ENCODE results near the gene TMEM209. TPM values are rescaled to one million over a fixed set of nuclear protein-coding genes. Genes with fewer than 3 reads are reported as not detected.
"Not testable (repeated sequence)": the region's sequence is repeated elsewhere in the genome, so short reads cannot be mapped to it uniquely, and the experiment has no call there.

Gene TMEM209
- total RNA-seq, 2 experiments from 2014 or later: 41.6 to 46.6 TPM

- POLR2A ChIA-PET: interaction anchor here (0.7 kb wide), 1 partner anchor 23 kb away, joined by 4 read pairs; no protein-coding TSS in a partner anchor
- Mint-ChIP-seq H3K36me3 (ENCODE audit: low read depth) (peaks cover 32% of the 10 kb centered on the region), H3K4me3 (no peak overlapping the region), H3K27me3 (no peaks in the 10 kb centered on the region), H3K4me1 (peaks cover 21% of the 10 kb centered on the region), H3K27ac (no peak overlapping the region), H3K9me3 (no peaks in the 10 kb centered on the region)
- no peak for DNase-seq
- CTCF ChIA-PET: interaction anchor here (1.6 kb wide), 1 partner anchor 63 kb away, joined by 4 read pairs; no protein-coding TSS in a partner anchor
Measured at GRCh38 chr7:130135208-130136205, 69.7 kb downstream of the TMEM209 start.

DNA sequence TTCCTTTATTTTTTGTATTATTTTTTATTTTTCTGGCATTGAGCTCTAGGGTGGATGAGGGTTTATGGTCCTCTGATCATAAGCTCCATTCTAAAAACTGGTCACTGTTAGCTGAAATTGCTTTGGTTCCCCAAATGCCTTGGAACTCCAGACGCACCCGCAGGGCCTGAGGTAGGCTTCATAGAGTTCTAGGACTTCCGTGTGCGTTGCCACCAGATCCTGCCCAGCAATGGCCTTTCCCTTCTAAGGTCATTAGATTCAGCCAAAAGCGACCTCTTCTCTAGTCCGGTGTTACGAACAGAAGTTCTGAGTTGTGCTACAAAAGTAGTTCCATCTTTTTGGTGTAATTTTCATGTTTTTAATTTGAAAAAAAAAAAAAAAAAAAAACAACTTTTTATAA is 70.5 kb downstream of the TMEM209 start:
- DNase-seq: no peak
- Mint-ChIP-seq H3K4me1 (peaks cover 18% of the 10 kb centered on the region), H3K27ac (no peak overlapping the region), H3K27me3 (no peaks in the 10 kb centered on the region), H3K36me3 (ENCODE audit: low read depth) (peaks cover 36% of the 10 kb centered on the region), H3K9me3 (no peaks in the 10 kb centered on the region), H3K4me3 (no peak overlapping the region)
- POLR2A ChIA-PET: interaction anchor here (0.7 kb wide), 1 partner anchor 23 kb away, joined by 4 read pairs; no protein-coding TSS in a partner anchor
- CTCF ChIA-PET: interaction anchor here (0.7 to 1.6 kb wide), 3 partner anchors 9 to 62 kb away, joined by 3 to 4 read pairs (median 4); no protein-coding TSS in a partner anchor

DNA sequence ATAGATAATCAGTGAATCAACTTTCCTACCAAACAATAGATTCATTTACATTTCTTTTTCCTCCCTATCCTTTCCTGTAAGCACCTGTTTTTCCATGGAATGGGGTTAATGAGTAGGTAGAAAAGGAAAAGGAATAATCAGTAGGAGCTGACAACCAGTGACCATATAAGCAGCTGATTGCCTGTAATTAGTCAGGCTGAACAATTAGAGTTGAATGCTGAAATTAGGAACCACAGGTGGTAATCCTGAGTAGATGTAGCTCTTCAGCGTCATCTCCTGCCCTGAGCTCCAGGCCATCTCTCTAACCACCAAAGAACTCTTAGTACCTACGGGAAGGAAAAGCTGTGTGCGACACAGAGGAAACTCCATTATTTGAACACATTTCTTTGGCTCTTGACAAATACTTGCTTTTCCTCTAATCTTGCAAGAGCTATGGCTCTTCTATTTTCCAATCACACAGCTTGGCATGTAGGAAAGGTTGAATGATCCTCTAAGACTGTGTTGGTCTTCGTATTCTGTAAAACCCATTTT is 71.0 kb downstream of the TMEM209 start:
- Mint-ChIP-seq H3K9me3 (no peaks in the 10 kb centered on the region), H3K4me3 (no peak overlapping the region), H3K27me3 (no peaks in the 10 kb centered on the region), H3K36me3 (ENCODE audit: low read depth) (peaks cover 37% of the 10 kb centered on the region), H3K27ac (no peak overlapping the region), H3K4me1 (peaks cover 18% of the 10 kb centered on the region)
- ChIA-PET POLR2A (interaction anchor here (0.7 kb wide), 1 partner anchor 22 kb away, joined by 4 read pairs; no protein-coding TSS in a partner anchor), CTCF (interaction anchor here (0.6 to 1.6 kb wide), 5 partner anchors 10 to 62 kb away, joined by 3 to 4 read pairs (median 4); no protein-coding TSS in a partner anchor)
- no peak for DNase-seq

- Mint-ChIP-seq H3K27ac (no peak overlapping the region), H3K36me3 (ENCODE audit: low read depth) (peaks cover 40% of the 10 kb centered on the region), H3K4me1 (peaks cover 18% of the 10 kb centered on the region), H3K9me3 (no peaks in the 10 kb centered on the region), H3K27me3 (no peaks in the 10 kb centered on the region), H3K4me3 (no peak overlapping the region)
- no peak for DNase-seq
- ChIA-PET CTCF (interaction anchor here (0.7 to 1.2 kb wide), 3 partner anchors 11 to 24 kb away, joined by 3 to 4 read pairs (median 3); no protein-coding TSS in a partner anchor), POLR2A (no interaction called here)
Measured at GRCh38 chr7:130133029-130133782, 72.0 kb downstream of the TMEM209 start.

DNA sequence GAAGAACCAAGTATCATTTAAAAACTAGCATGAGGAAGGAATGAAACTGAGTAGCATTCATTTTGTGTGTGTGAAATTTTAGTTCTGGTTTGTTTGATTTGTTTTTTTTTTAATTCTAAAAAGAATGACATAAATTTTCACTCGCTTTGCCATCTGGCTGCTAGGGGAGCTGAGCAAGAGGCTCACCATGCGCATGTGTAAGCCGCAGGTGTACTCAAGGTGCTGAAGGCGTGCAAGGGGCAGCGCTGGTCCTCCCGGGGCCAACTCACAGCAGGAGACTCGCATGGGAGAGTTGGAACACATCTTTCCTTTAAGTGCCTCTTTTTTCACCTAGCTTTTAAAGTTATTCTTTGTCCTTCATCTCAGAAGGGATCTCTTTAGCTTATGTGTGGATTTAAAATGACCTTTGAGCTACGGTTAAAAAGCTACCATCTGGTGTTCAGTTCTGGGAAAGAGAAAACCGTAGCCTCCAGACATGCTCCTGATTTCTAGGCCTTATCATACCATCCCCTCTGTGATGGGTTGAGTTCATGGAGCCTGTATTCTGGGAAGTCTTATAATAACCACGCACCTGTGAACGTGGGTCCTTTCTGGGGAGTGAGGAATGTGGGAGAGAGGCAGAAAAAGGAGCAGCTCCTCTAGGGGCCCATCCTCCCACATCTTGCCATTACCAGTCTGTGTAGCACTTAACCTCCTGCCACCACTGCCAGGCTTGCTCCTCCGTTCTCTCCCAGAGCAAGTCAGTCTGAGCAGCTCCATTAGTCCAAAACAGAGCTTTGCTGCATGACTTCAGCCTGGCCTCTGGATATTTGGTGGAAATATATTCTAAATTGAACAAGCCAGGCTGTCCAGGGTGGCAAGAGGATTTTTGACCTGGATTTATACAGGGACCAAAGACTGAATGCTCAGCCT is 73.0 kb downstream of the TMEM209 start:
- no peaks in the 10 kb centered on the region for H3K9me3 Mint-ChIP-seq
- ChIA-PET CTCF (interaction anchor here (0.6 to 1.1 kb wide), 4 partner anchors 18 to 62 kb away, joined by 3 to 5 read pairs (median 3); no protein-coding TSS in a partner anchor), POLR2A (no interaction called here)
- DNase-seq: no peak
- H3K4me1 Mint-ChIP-seq: peaks cover 18% of the 10 kb centered on the region
- peaks cover 35% of the 10 kb centered on the region for H3K36me3 Mint-ChIP-seq (ENCODE audit: low read depth)
- H3K27ac Mint-ChIP-seq: no peak overlapping the region
- no peak overlapping the region for H3K4me3 Mint-ChIP-seq
- H3K27me3 Mint-ChIP-seq: no peaks in the 10 kb centered on the region

DNA sequence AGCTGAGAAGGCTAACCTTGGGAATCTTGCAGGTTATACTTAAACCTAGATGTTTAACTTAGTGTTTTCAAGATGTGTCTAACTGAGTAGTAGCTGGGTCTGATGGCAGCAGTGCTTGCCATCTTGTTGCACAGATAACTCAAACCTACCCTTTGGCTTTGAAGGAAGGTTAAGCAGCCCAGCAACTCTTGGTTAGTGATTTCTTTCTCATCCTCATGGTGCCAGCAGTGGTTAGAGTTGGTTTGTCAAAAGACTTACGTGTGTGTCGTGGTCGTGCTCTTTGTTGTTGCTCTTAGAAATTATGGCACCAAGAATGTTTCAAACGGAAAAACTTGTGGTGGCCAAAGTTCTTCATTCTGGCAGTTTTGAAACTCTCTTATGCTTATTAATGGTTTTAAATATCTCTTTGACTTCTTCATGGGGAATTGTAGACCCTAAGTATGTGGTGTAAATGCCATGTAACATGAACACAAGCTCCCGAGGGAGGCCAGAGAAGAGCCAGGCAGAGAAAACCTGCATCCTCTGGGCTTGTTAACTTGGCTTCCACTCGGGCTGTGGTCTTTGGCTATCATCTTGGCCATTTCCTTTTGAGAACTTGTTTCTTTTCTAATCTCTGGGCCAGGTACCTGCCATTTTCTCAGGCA is 73.9 kb downstream of the TMEM209 start:
- H3K4me1 Mint-ChIP-seq: peaks cover 10% of the 10 kb centered on the region
- peaks cover 32% of the 10 kb centered on the region for H3K36me3 Mint-ChIP-seq (ENCODE audit: low read depth)
- ChIA-PET POLR2A (no interaction called here), CTCF (interaction anchor here (0.6 to 1.1 kb wide), 3 partner anchors 24 to 61 kb away, joined by 3 to 5 read pairs (median 3); no protein-coding TSS in a partner anchor)
- H3K9me3 Mint-ChIP-seq: no peaks in the 10 kb centered on the region
- H3K27me3 Mint-ChIP-seq: no peaks in the 10 kb centered on the region
- H3K4me3 Mint-ChIP-seq: no peak overlapping the region
- H3K27ac Mint-ChIP-seq: no peak overlapping the region
- DNase-seq: no peak

- ChIA-PET POLR2A (no interaction called here), CTCF (no interaction called here)
- no peaks in the 10 kb centered on the region for H3K27me3 Mint-ChIP-seq
- H3K4me1 Mint-ChIP-seq: no peaks in the 10 kb centered on the region
- H3K9me3 Mint-ChIP-seq: no peaks in the 10 kb centered on the region
- peaks cover 23% of the 10 kb centered on the region for H3K36me3 Mint-ChIP-seq (ENCODE audit: low read depth)
- no peak overlapping the region for H3K4me3 Mint-ChIP-seq
- no peak for DNase-seq
- no peak overlapping the region for H3K27ac Mint-ChIP-seq
Measured at GRCh38 chr7:130129011-130129411, 76.2 kb downstream of the TMEM209 start.

DNA sequence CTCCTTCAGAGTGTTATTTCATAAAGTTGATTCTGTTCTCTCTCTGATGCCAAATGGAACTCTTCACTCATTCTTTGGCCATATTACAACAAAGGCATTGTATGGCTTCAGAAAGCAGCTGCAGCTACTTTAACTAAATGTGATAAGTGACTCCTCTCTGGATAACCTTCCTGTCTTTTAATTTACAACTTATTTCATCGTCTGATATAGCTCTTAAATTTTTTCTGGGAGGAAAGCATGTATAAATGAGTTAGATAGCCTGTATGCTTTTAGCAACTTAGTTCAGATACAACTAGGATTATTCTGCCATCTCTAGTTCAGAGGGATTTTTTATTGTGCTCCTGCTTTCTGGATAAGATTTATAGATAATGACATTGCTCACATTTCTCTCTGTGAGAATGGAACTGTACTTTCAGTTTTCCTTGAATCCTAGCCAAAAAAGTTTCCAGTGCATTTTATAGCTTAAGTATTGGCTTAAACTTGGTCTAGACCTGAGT is 77.3 kb downstream of the TMEM209 start:
- DNase-seq: no peak
- POLR2A ChIA-PET: no interaction called here

DNA sequence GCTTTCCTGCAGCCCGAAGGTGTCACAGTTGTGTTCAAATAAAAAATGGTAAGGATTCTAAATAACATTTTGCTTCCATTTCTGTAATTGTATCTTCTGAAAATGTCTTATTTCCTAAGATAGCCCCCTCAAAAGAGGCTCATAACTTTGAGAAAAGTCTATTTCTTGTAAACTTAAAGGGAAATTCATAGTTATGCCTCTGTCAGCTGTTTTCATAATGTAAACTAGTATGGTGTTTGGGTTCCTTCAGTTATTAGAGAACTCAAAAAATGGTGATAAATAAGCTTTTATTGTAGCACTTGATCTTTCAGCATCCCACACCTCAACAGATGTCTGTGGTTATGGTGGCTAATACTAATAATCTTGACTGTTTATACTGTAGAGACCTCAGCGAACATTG is 77.8 kb downstream of the TMEM209 start:
- Mint-ChIP-seq H3K27me3 (no peaks in the 10 kb centered on the region), H3K27ac (no peak overlapping the region), H3K9me3 (no peaks in the 10 kb centered on the region), H3K36me3 (ENCODE audit: low read depth) (peaks cover 30% of the 10 kb centered on the region), H3K4me1 (no peaks in the 10 kb centered on the region), H3K4me3 (no peak overlapping the region)
- no peak for DNase-seq
- ChIA-PET POLR2A (no interaction called here), CTCF (no interaction called here)

More for the DNA sequence above, 77.3 kb downstream of the TMEM209 start:
- no peaks in the 10 kb centered on the region for H3K9me3 Mint-ChIP-seq
- peaks cover 25% of the 10 kb centered on the region for H3K36me3 Mint-ChIP-seq (ENCODE audit: low read depth)
- H3K27ac Mint-ChIP-seq: no peak overlapping the region
- CTCF ChIA-PET: no interaction called here
- no peaks in the 10 kb centered on the region for H3K4me1 Mint-ChIP-seq
- no peaks in the 10 kb centered on the region for H3K27me3 Mint-ChIP-seq
- H3K4me3 Mint-ChIP-seq: no peak overlapping the region

GRCh38 chr7:130126840-130127239 is 78.4 kb downstream of the TMEM209 start:
- H3K27ac Mint-ChIP-seq, DNase-seq, H3K27me3 Mint-ChIP-seq, POLR2A ChIA-PET, H3K4me3 Mint-ChIP-seq, H3K4me1 Mint-ChIP-seq, CTCF ChIA-PET, H3K9me3 Mint-ChIP-seq: not testable (repeated sequence)
- H3K36me3 Mint-ChIP-seq (ENCODE audit: low read depth): peaks cover 35% of the 10 kb centered on the region

GRCh38 chr7:130124711-130125110 is 80.5 kb downstream of the TMEM209 start:
- CTCF ChIA-PET: no interaction called here
- Mint-ChIP-seq H3K4me1 (peaks cover 8% of the 10 kb centered on the region), H3K27ac (no peak overlapping the region), H3K27me3 (no peaks in the 10 kb centered on the region), H3K9me3 (no peaks in the 10 kb centered on the region), H3K36me3 (ENCODE audit: low read depth) (peaks cover 33% of the 10 kb centered on the region), H3K4me3 (no peak overlapping the region)
- DNase-seq: no peak
- POLR2A ChIA-PET: no interaction called here

Measured in activated CD4-positive, alpha-beta T cell treated with anti-CD3 and anti-CD28 coated beads, Interleukin-2, amount 10 ng/mL, durations not matched to agents 7 days and 5 days (primary cell).